Endothelial cell of hepatic sinusoid (primary cell): ENCODE measurements around the gene DYRK1A.

Source experiments
- in situ Hi-C: cut with HindIII; loops from 2 replicates; pipeline ENCODE4 v1.10.0; 2017; ENCODE audit warnings: low sequenced_read_pairs

The DYRK1A gene

DNA sequence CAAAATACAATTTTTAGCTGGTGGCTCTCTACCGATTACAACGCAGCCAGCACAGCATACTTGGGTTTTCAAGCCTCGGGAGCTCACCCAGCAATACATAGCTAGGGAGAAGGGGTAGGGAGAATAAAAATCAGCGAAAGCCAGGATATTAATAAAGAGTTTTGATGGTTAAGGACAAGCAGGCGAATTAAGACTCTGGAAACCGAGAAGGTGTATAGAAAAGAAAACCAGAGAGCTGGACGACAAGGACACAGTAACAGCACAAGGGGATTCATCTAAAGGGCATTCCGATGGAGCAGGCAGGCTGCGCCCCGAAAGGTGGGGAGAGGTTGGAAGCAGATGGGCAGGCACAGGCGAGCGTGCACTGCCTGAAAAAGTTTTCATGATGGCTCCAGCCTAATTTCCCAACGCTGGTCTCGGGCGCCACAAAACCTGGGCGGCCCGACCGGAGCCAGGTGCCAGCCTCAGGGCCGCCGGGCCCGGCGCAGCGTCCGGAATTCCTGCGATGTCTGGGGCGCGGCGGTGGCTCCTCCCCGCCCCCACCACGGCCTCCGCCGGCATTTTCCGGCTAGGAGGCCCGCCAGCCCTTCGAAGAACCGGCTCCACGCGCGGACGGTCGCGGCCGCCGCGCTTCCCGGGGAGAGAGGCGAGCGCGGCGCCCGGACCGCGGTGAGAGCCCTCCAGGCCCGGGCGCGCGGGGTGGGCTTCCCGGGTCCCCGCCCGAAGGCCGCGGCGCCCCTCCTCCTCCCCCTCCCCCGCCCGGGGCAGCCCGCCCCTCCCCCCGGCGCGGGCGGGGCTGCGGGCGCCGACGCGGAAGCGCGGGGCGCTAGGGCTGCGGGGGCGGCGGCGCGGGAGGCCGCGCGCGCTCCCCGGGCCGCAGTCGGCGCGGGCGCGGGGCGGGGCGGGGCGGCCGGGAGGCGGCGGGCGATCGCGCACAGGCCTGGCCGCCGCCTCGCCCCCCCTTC lies 774 bp upstream of the DYRK1A start:
- in situ Hi-C loops, result no loop called here

DNA sequence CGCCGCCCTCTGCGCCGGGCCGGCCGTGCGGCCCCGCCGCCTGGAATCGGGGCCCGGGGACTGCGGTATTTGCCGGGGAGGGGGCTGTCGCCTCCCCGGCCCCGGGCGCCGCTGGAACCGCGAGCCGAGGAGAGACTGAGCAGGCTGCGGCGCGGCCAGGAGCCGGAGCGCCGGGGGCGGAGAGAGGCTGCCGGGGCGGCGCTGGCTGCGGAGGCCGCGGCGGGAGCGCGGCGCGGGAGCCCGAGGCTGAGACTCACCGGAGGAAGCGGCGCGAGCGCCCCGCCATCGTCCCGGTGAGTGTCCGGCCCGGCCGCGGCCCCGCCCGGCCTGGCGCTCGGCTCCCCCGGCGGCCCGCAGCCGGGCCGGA lies 746 bp downstream of the DYRK1A start:
- in situ Hi-C loops, result no loop called here

GRCh38 chr21:37367703-37368540 lies 1.3 kb downstream of the DYRK1A start:
- in situ Hi-C loops, result no loop called here

- in situ Hi-C loops, result no loop called here
Measured at GRCh38 chr21:37368541-37369279, 2.1 kb downstream of the DYRK1A start.

- in situ Hi-C loops, result no loop called here
Measured at GRCh38 chr21:37369307-37369854, 2.8 kb downstream of the DYRK1A start.

DNA sequence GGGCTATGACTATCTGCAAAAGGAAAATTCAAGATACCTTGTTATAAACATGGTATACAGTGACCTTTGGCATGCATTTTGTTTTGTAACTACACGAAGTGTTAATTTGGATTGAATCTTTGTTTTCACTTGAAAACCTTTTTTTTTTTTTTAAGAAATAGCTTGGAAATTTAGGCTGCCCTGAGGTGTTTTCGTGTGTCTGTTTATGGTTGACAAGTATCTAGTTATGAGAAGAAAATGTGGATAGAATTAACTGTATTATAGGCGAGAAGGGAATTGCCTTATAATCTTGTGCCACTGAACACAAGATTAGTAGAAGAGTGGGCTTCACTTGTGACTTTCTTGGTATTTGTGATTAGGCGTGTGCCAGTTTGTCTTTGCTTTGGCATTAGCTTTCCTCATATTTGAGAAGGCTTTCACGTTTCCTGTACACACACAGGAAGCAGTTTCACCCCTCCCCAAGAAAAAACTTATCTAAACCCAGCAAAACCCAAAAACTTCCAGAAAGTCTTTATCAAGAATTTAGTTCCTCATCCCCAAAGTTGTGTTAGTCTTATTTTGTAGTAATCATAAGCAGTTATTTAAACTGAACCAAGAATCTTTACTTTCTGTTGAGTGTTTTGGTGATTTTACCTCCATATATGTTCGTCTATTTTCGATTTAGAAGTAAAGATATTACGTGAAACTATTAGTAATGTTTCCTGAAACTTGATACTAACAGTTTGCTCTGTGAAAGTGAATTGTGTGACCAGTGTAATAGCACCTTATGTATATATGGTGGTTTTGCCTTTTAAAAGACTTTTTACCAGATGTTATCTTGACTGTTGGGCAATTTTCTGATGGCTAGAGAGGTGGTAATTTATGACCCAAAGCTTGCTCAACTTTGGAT lies 3.8 kb downstream of the DYRK1A start:
- in situ Hi-C loops, result no loop called here

DNA sequence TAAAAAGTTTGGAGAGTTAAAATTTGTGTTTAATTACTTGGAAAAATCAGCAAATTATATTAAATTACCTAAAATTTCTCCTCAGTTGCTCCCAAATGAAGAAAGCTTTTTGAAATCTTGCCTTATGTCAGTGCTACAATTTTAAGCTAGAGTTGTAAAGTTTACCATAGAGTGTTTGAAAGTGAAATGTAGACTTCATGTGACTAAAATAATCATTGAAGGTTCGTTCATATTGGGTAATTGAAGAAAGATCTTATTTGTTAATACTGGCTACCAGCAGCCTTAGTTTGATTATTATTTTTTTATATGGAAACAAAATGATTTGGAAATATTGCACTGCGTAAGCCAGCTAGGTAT lies 4.4 kb downstream of the DYRK1A start:
- in situ Hi-C loops, result no loop called here

DNA sequence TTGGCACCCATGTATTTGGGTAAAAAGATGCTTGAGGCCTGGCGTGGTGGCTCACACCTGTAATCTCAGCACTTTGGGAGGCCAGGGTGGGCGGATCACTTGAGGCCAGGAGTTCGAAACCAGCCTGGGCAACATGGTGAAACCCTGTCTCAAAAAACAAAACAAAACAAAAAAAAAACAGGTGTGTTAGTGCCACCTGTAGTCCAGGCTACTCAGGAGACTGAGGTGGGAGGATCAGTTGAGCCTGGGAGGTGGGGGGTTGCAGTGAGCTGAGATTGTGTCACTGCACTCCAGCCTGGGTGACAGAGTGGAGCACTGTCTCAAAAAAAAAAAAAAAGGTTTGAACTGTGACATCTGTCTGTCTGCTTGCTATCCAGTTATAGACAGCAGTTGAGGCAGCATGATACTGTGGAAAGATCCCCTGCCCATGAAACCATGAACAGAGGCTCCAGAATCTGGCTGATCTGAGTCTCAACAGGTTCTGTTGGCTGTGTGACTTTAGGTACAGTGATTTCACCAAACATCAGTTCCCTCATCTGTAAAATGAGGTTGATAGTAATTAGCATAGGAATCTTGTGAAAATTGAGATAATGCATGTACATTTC lies 5.7 kb downstream of the DYRK1A start:
- in situ Hi-C loops, result no loop called here

GRCh38 chr21:37372951-37373350 lies 6.4 kb downstream of the DYRK1A start:
- in situ Hi-C loops, result no loop called here

- in situ Hi-C loops, result no loop called here
Measured at GRCh38 chr21:37373539-37373938, 7.0 kb downstream of the DYRK1A start.

DNA sequence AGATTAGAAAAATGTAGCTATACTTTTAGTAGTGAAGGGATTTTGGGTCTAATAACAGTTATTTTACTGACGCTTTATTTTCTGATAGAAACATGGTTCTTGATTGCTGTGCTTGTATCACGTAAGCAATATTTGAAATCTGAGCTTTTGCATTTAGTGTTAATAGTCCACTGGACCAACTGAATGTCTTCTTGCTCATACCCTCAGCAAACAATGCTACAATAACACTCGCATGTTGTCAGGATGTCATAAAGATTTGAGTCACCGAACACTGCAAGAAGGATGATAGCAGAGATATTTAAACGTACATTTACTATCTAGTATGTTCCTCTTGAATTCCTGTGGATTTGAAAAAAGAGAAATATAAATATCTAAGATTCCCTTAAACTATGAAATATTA lies 7.5 kb downstream of the DYRK1A start:
- in situ Hi-C loops, result no loop called here

DNA sequence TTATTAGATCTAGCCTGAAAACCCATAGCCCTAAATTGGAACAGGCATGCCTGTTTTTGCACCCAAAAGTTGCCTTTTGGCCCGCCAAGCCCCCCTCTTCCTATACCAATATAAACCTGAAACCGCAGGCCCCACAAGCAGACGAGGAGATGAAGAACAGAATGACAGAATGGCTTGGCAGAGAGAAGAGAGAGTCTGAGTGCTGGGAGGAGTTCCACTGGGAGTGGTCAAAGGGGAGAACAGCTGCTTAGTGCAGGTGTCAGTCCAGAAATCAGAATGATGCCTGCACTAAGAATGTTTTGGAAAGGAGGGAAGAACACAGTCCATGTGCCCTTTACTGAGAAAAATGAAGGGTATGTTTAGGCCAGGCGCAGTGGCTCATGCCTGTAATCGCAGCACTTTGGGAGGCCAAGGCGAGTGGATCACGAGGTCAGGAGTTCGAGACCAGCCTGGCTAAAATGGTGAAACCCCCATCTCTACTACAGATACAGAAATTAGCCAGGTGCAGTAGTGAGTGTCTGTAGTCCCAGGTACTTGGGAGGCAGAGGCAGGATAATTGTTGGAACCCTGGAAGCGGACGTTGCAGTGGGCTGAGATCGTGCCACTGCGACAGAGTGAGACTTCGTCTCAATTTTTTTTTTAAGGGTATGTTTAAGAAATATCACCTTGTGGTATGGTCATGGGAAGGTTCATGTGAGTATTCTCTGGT lies 9.4 kb downstream of the DYRK1A start:
- in situ Hi-C loops, result loop anchor here (5.0 kb wide), 1 partner anchor 114 kb away; no protein-coding TSS in a partner anchor

- in situ Hi-C loops, result loop anchor here (5.0 kb wide), 1 partner anchor 116 kb away; no protein-coding TSS in a partner anchor
Measured at GRCh38 chr21:37378700-37379139, 12.1 kb downstream of the DYRK1A start.

DNA sequence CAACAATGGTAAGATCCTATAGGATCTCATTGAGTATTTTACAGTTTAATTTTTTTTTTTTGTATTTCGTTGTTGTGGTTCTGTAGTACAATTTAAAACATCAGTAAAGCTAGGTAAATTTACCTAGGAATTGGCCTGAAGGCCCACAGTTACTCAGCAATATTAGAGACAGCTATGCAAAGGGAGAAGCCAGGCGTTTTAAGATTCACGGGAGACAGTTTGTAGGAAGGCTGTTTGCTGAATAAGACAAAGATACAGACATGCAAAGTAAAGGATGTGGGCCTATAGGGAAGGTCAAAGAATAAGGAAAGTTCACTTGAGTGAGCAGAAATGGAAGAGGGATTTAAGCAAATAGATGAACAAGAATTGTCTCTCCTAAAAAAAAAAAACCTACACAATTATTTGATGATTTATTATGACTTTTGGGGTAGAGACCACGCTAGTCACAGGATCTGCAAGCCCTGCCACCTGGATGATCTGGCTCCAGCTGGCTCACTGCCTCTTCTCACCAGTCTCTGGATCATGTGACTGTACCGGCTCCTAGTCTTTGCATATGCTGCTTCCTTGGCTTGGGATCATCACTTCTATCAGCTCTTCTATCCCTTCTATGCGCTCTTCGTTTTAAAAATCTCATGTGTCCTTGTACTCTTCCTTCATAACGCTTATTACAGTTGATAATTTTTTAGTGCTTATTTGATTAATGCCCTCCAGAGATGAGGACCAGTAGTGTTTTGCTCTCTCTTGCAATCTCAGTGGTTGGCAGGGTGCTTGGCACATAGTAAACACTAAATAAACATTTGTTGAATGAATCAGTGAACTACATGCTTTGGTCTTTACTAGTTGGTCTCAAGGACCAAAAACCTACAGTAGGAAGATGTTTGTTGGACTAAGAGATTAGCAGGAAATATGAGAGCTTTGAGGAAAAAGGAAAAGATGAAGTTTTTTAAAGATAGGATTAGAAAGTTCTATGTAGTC lies 14.1 kb downstream of the DYRK1A start:
- in situ Hi-C loops, result no loop called here

DNA sequence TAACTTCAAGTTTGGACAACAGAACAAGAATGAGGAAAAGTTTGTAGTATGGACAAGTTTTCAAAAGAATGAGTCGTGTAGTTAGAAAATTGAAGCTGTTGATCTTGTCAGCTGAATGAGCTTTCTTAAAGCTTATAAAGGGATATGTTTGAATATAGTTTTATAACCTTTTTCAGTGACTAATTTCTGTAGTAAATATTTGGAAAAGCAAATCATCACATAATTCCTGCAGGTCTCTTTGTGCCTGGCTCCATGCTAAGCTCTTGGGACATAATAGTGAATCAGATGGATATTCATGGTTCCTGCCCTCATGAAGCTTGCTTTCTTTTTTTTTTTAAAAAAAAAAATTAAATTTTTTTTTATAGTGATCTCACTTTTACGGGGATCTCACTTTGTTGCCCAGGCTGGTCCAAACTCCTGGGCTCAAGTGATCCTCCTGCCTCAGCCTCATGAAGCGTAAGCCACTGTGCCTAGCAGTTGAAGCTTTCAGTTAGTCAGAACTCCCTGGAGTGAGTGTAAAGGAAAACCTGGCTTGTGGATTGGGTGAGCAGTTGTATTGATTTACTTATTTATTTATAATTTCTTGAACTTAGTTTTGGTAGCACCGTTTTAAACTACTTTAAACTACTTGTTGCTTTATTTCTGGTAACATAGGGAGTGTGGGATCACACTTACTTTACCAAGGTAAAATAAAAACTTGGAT lies 15.5 kb downstream of the DYRK1A start:
- in situ Hi-C loops, result no loop called here

- in situ Hi-C loops, result no loop called here
Measured at GRCh38 chr21:37383086-37383485, 16.5 kb downstream of the DYRK1A start.

DNA sequence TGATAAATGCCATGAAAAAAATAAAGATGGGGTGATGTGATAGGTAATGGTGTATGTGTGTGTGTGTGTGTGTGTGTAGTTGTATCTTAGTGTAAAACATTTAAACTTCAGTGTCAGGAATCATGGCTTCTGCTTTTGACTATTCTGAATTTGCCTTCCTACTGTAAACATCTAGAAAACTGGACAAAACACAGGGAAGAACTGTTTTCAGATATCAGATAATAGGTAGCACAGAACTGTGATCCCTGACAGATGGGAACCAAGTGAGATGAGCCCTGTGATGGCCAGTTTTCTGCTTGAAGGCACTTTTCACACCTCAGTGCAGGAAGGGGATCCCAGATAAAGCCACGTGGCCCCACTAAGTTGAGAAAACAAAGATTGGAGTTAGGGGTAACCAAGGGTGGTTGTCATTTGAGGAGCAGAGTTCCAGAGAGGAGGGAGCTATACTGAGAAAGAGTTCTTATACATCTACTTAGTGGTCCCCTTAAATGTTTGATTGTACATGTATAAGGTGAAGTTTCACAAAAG lies 17.3 kb downstream of the DYRK1A start:
- in situ Hi-C loops, result no loop called here
